K562 (cell line): ENCODE results near the gene ATG10. TPM values are rescaled to one million over a fixed set of nuclear protein-coding genes. Genes with fewer than 3 reads are reported as not detected.
A peak's percentile ranks its signal among the peaks of the same experiment; 100 is the strongest.

Experiments
- BDP1 ChIP-seq: IDR thresholded peaks from 3 replicates; pipeline ENCODE4 v1.6.1; 2011; ENCODE audit not compliant: insufficient read length, insufficient read depth
- CREB1 ChIP-seq, 2 experiments: sonication (generic) in 1 of 2; formaldehyde crosslinking in 1 of 2; IDR thresholded peaks; 2 replicates each; pipeline versions ENCODE4 v1.6.1 to v1.8.0; 2012 to 2022; ENCODE audit warnings: inconsistent platforms in 1 of 2, mild to moderate bottlenecking in 1 of 2, missing genetic modification reagents in 1 of 2, moderate library complexity in 1 of 2
- CREM ChIP-seq: IDR thresholded peaks from 2 replicates; pipeline ENCODE4 v1.6.1; 2014; ENCODE audit warnings: antibody characterized with exemption, low read depth
- GABPA ChIP-seq: fragments of 200-800 bp; sonication (Bioruptor generic); conservative IDR thresholded peaks from 2 replicates; pipeline ENCODE4 v1.6.1; 2016; ENCODE audit warnings: low read depth, missing genetic modification characterization, missing compliant biosample characterization
- KDM5B ChIP-seq: fragments of 200-600 bp; sonication (generic); IDR thresholded peaks from 2 replicates; pipeline ENCODE4 v1.6.1; 2012; ENCODE audit warnings: low read depth, mild to moderate bottlenecking, moderate library complexity, low read length, control low read depth, inconsistent platforms; ENCODE audit not compliant: insufficient replicate concordance
- KLF10 ChIP-seq: fragments of 250-450 bp; sonication (Bioruptor Pico); IDR thresholded peaks from 2 replicates; pipeline ENCODE4 v1.6.1; 2021; ENCODE audit warnings: matching md5 sums
- KLF13 ChIP-seq: fragments of 450-650 bp; IDR thresholded peaks from 2 replicates; pipeline ENCODE4 v1.6.1; 2016; ENCODE audit warnings: missing genetic modification characterization, low read depth, mild to moderate bottlenecking, missing compliant biosample characterization, moderate library complexity, borderline replicate concordance
- MBD2 ChIP-seq: sonication (generic); IDR thresholded peaks from 2 replicates; pipeline ENCODE4 v1.6.1; 2016; ENCODE audit warnings: low read depth, borderline replicate concordance
- NR1H2 ChIP-seq: sonication (generic); formaldehyde crosslinking; IDR thresholded peaks from 2 replicates; pipeline ENCODE4 v1.4.0; 2020; ENCODE audit warnings: mild to moderate bottlenecking, missing genetic modification reagents
- PTTG1 ChIP-seq: fragments of 450-650 bp; IDR thresholded peaks from 2 replicates; pipeline ENCODE4 v1.6.1; 2016; ENCODE audit warnings: low read depth, mild to moderate bottlenecking, missing genetic modification characterization, missing compliant biosample characterization
- SLC30A9 ChIP-seq: fragments of 250-450 bp; sonication (Bioruptor Pico); IDR thresholded peaks from 2 replicates; pipeline ENCODE4 v1.8.0; 2022; ENCODE audit warnings: mild to moderate bottlenecking, moderate library complexity
- SMC3 ChIP-seq: conservative IDR thresholded peaks from 2 replicates; pipeline ENCODE4 v1.6.1; 2011; ENCODE audit warnings: low read depth, low read length, improper control_type of control experiment; ENCODE audit not compliant: insufficient read depth
- ZNF253 ChIP-seq: fragments of 250-450 bp; sonication (Bioruptor Pico); conservative IDR thresholded peaks from 2 replicates; pipeline ENCODE4 v1.6.1; 2021; ENCODE audit warnings: mild to moderate bottlenecking
- ZNF3 ChIP-seq: fragments of 250-450 bp; sonication (Bioruptor Pico); IDR thresholded peaks from 2 replicates; pipeline ENCODE4 v1.5.0; 2021; ENCODE audit warnings: mild to moderate bottlenecking, moderate library complexity
- ZNF354B ChIP-seq: fragments of 250-450 bp; sonication (Bioruptor Pico); IDR thresholded peaks from 2 replicates; pipeline ENCODE4 v1.4.0; 2020
- ZNF551 ChIP-seq: fragments of 250-450 bp; sonication (Bioruptor Pico); IDR thresholded peaks from 2 replicates; pipeline ENCODE4 v1.5.0; 2021; ENCODE audit warnings: mild to moderate bottlenecking, moderate library complexity
- ZNF561 ChIP-seq: fragments of 450-650 bp; formaldehyde crosslinking; conservative IDR thresholded peaks from 2 replicates; pipeline ENCODE4 v1.4.0; 2020; ENCODE audit warnings: mild to moderate bottlenecking, moderate library complexity
- ZNF778 ChIP-seq: fragments of 450-650 bp; formaldehyde crosslinking; IDR thresholded peaks from 2 replicates; pipeline ENCODE4 v1.4.0; 2020; ENCODE audit warnings: mild to moderate bottlenecking, moderate library complexity
- polyA plus RNA-seq, 8 experiments: library from polyadenylated mRNA; depleted of rRNA in 4 of 8; stranded (reverse) in 5 of 8; unstranded in 3 of 8; fragments of >200 nt; fragmentation: Nextera tagmentation in 2 of 8; fragmentation: Illumina TruSeq in 1 of 8; extraction: Ambion mirVana in 2 of 8; extraction: Trizol in 1 of 8; gene quantifications; 2 replicates each; pipeline versions ENCODE4 v1.2.1 to v1.2.3, GENCODE V29; 2011 to 2014; ENCODE audit warnings: inconsistent platforms in 1 of 8, missing spikeins in 1 of 8
- total RNA-seq, 7 experiments: library from RNA; depleted of rRNA in 6 of 7; stranded (reverse); fragments of >200 nt in 6 of 7; fragmentation: Illumina TruSeq in 2 of 7; extraction: Trizol in 2 of 7; gene quantifications; 2 replicates each; pipeline versions ENCODE4 v1.2.1 to v1.2.3, GENCODE V29; 2011 to 2021; ENCODE audit warnings: low replicate concordance in 1 of 7
- TF ChIP-seq, protein P1 (sequence below): sonication (generic); formaldehyde crosslinking; IDR thresholded peaks from 2 replicates; pipeline ENCODE4 v1.8.1; 2023; ENCODE audit warnings: mild to moderate bottlenecking, missing genetic modification reagents
- TF ChIP-seq, protein P2 (sequence below): fragments of 250-450 bp; sonication (Bioruptor Pico); IDR thresholded peaks from 2 replicates; pipeline ENCODE4 v1.8.0; 2022; ENCODE audit warnings: moderate library complexity, mild to moderate bottlenecking, inconsistent platforms
- TF ChIP-seq, protein P3 (sequence below): fragments of 450-650 bp; formaldehyde crosslinking; IDR thresholded peaks from 2 replicates; pipeline ENCODE4 v1.4.0; 2022; ENCODE audit warnings: missing genetic modification characterization
- TF ChIP-seq, protein P4 (sequence below): fragments of 450-650 bp; conservative IDR thresholded peaks from 2 replicates; pipeline ENCODE4 v1.6.1; 2016; ENCODE audit warnings: missing genetic modification characterization, low read depth, mild to moderate bottlenecking, missing compliant biosample characterization, moderate library complexity
- TF ChIP-seq, protein P5 (sequence below): fragments of 450-650 bp; formaldehyde crosslinking; conservative IDR thresholded peaks from 2 replicates; pipeline ENCODE4 v1.4.0; 2022; ENCODE audit warnings: mild to moderate bottlenecking, missing genetic modification characterization
- TF ChIP-seq, protein P6 (sequence below): sonication (generic); formaldehyde crosslinking; IDR thresholded peaks from 2 replicates; pipeline ENCODE4 v1.9.0; 2022; ENCODE audit warnings: mild to moderate bottlenecking, missing genetic modification reagents

ATG10 gene
- total and polyA plus RNA-seq, 9 of the 15 experiments (the other 6 are each of a cell fraction or from before 2014, with no cell fraction given), result 7.0 to 18.8 (median 14.6) TPM

DNA sequence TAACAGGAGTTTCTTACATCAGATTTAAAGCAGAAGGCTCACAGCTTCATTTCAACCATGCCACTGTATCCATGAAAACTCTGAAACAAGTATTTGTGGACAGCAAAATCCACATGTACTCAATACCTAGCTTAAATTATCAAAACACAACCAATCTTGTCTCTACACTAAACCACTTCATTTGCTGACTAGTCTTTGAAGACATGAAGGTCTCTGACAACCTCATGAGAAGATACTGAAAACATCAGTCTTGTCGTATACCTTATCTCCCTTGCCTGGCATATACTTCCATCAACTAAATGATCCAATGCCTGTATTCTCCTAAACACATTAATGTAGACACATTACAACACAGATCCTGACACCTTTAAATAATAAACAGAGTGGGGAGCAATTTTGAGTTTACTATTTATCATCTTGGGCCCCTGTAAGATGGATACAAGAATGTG, 303.4 kb downstream of the ATG10 start (continued):
- TF ChIP-seq ZNF551, result peak; percentile 83; the same call in 1 of the 2 replicates
- no peak for TF ChIP-seq GABPA
- TF ChIP-seq PTTG1 (tag), result no peak
- no peak for TF ChIP-seq SLC30A9 (CRISPR knock-in tag)
- TF ChIP-seq ZNF354B (CRISPR knock-in tag), result no peak
- TF ChIP-seq ZNF778, result no peak
- TF ChIP-seq, protein P1, sequence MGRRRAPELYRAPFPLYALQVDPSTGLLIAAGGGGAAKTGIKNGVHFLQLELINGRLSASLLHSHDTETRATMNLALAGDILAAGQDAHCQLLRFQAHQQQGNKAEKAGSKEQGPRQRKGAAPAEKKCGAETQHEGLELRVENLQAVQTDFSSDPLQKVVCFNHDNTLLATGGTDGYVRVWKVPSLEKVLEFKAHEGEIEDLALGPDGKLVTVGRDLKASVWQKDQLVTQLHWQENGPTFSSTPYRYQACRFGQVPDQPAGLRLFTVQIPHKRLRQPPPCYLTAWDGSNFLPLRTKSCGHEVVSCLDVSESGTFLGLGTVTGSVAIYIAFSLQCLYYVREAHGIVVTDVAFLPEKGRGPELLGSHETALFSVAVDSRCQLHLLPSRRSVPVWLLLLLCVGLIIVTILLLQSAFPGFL (CRISPR knock-in tag), result no peak
- TF ChIP-seq, protein P2, sequence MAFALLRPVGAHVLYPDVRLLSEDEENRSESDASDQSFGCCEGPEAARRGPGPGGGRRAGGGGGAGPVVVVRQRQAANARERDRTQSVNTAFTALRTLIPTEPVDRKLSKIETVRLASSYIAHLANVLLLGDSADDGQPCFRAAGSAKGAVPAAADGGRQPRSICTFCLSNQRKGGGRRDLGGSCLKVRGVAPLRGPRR (CRISPR knock-in tag), result no peak
- TF ChIP-seq ZNF253 (CRISPR knock-in tag), result peak; percentile 80; the same call in 1 of the 2 replicates
- no peak for TF ChIP-seq KLF13
- TF ChIP-seq, protein P3, sequence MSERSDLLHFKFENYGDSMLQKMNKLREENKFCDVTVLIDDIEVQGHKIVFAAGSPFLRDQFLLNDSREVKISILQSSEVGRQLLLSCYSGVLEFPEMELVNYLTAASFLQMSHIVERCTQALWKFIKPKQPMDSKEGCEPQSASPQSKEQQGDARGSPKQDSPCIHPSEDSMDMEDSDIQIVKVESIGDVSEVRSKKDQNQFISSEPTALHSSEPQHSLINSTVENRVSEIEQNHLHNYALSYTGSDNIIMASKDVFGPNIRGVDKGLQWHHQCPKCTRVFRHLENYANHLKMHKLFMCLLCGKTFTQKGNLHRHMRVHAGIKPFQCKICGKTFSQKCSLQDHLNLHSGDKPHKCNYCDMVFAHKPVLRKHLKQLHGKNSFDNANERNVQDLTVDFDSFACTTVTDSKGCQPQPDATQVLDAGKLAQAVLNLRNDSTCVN, result peak; percentile 42; the same call in 1 of the 2 replicates
- TF ChIP-seq MBD2, result no peak
- TF ChIP-seq, protein P4, sequence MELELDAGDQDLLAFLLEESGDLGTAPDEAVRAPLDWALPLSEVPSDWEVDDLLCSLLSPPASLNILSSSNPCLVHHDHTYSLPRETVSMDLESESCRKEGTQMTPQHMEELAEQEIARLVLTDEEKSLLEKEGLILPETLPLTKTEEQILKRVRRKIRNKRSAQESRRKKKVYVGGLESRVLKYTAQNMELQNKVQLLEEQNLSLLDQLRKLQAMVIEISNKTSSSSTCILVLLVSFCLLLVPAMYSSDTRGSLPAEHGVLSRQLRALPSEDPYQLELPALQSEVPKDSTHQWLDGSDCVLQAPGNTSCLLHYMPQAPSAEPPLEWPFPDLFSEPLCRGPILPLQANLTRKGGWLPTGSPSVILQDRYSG, result no peak
- TF ChIP-seq NR1H2, result no peak
- TF ChIP-seq CREB1 (IDR thresholded peaks at IDR 0.05), result no peak; the same call in 1 of the 2 replicates
- TF ChIP-seq CREB1 (CRISPR knock-in tag; IDR thresholded peaks at IDR 0.05), result no peak
- TF ChIP-seq ZNF561 (CRISPR knock-in tag), result no peak
- peak; percentile 30; the same call in 1 of the 2 replicates for TF ChIP-seq KLF10 (CRISPR knock-in tag)
- no peak for TF ChIP-seq CREM
- TF ChIP-seq, protein P5, sequence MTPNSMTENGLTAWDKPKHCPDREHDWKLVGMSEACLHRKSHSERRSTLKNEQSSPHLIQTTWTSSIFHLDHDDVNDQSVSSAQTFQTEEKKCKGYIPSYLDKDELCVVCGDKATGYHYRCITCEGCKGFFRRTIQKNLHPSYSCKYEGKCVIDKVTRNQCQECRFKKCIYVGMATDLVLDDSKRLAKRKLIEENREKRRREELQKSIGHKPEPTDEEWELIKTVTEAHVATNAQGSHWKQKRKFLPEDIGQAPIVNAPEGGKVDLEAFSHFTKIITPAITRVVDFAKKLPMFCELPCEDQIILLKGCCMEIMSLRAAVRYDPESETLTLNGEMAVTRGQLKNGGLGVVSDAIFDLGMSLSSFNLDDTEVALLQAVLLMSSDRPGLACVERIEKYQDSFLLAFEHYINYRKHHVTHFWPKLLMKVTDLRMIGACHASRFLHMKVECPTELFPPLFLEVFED (CRISPR knock-in tag), result peak; percentile 86
- peak; percentile 19 for TF ChIP-seq KDM5B
- TF ChIP-seq, protein P6, sequence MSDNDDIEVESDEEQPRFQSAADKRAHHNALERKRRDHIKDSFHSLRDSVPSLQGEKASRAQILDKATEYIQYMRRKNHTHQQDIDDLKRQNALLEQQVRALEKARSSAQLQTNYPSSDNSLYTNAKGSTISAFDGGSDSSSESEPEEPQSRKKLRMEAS (CRISPR knock-in tag), result no peak
- 0 out of 2 replicates have a peak, but pooled peaks have one; percentile 55 for TF ChIP-seq ZNF3 (CRISPR knock-in tag)
- no peak for TF ChIP-seq SMC3
- TF ChIP-seq BDP1, result no peak
